HG02588 (cell line): Measurements from ENCODE around the gene PGR.

ENCODE experiments used
- ATAC-seq: cut with Tn5 transposase; IDR thresholded peaks from one replicate; pipeline ENCODE4 v1.9.1; 2021; ENCODE audit warnings: mild to moderate bottlenecking, moderate library complexity; ENCODE audit not compliant: unreplicated experiment

PGR gene

GRCh38 chr11:101011881-101012280 lies 117.7 kb downstream of the PGR start:
- ATAC-seq: no peak

- no peak for ATAC-seq
Observed at GRCh38 chr11:101010899-101011298, 118.7 kb downstream of the PGR start.

GRCh38 chr11:101009690-101010055 lies 119.9 kb downstream of the PGR start:
- no peak for ATAC-seq

GRCh38 chr11:101008961-101009689 lies 120.5 kb downstream of the PGR start:
- ATAC-seq: no peak

- ATAC-seq: no peak
Observed at GRCh38 chr11:101003468-101003867, 126.1 kb downstream of the PGR start.

- no peak for ATAC-seq
Observed at GRCh38 chr11:100999756-101000155, 129.9 kb downstream of the PGR start.

GRCh38 chr11:100994966-100995365 lies 134.6 kb downstream of the PGR start:
- no peak for ATAC-seq

- no peak for ATAC-seq
Observed at GRCh38 chr11:100991541-100991940, 138.1 kb downstream of the PGR start.

- no peak for ATAC-seq
Observed at GRCh38 chr11:100990931-100991330, 138.7 kb downstream of the PGR start.

- no peak for ATAC-seq
Observed at GRCh38 chr11:100984668-100985067, 144.9 kb downstream of the PGR start.

- ATAC-seq: no peak
Observed at GRCh38 chr11:100981196-100981824, 148.3 kb downstream of the PGR start.

- ATAC-seq: no peak
Observed at GRCh38 chr11:100980156-100980555, 149.5 kb downstream of the PGR start.
